ENCODE data around the gene ADORA2A. TPM values are rescaled to one million over a fixed set of nuclear protein-coding genes. Genes with fewer than 3 reads are reported as not detected.
A peak's percentile ranks its signal among the peaks of the same experiment; 100 is the strongest.

Gene ADORA2A
- total and polyA plus RNA-seq, 2 of the 13 experiments (the other 11 are each of a cell fraction or from before 2014, with no cell fraction given): 3.3 to 5.0 TPM

DNA sequence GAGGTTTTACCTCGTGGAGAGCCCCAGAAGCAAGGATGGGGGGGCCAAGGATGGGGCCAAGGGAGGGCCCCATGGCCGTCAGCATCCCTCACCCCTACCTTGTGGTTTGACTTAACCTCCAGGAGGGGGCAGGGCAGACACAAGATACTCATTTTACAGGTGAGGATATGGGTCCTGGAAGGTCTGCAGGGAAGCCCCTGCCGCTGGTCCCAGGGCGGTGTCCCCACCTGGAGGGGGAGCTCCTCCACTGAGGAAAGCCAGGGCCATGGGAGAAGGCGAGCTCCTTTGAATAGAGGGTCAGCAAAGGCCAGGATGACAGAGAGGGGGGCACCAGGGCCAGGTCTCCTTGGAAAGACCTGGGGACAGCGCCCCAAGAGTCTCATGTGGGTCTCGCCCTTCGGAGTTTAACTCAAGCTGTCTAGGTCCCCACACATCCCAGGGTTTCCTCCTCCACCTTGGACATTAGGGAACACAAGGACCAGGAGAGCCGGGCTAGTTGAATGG is 5.9 kb upstream of the ADORA2A start:
- BruUV-seq (replicated peaks): no TSS peak
- intact Hi-C loops (cut with micrococcal nuclease; ENCODE audit: unreplicated experiment) (loop anchor here (1.0 to 5.0 kb wide), 2 partner anchors 81 to 104 kb away; no protein-coding TSS in a partner anchor), in situ Hi-C loops (cut with HindIII; ENCODE audit: extremely low pct_ligation_motif_present, low pct_unique_long_range_greater_than_20kb) (loop anchor here (5.0 kb wide), 1 partner anchor 101 kb away; no protein-coding TSS in a partner anchor)
- Histone ChIP-seq H4K20me1 (ENCODE audit: insufficient read depth, low read length) (no peaks in the 10 kb centered on the region), H3K4me3 (replicated peaks in 1 of 3; ENCODE audit: insufficient read depth in 1 of 3, low read depth in 2 of 3, low read length in 3 of 3) (peak overlapping the region in 1 of 3 experiments; percentile 61; a peak in 1 of 6 replicates), H3K79me2 (ENCODE audit: insufficient read depth, low read length) (no peaks in the 10 kb centered on the region), H3K36me3 (replicated peaks in 1 of 2; ENCODE audit: control insufficient read depth in 1 of 2, insufficient read depth in 2 of 2, low read length in 2 of 2) (peaks cover 0 to 1% of the 10 kb centered on the region in 2 experiments; a peak in 2 of 5 replicates), H2AFZ (ENCODE audit: low read length) (no peak overlapping the region), H3K27me3 (ENCODE audit: control insufficient read depth in 1 of 2, insufficient read depth in 2 of 2, low read length in 2 of 2) (peaks cover 0 to 4% of the 10 kb centered on the region in 2 experiments; a peak in 2 of 5 replicates), H3K9me3 (ENCODE audit: low read length) (no peaks in the 10 kb centered on the region), H3K9ac (ENCODE audit: insufficient read depth, low read depth, low read length) (no peak overlapping the region), H3K4me2 (ENCODE audit: low read depth, low read length) (peak overlapping the region; percentile 71), H3K4me1 (ENCODE audit: insufficient read depth, low read length) (peaks cover 42% of the 10 kb centered on the region), H3K27ac (ENCODE audit: extremely low read length, insufficient read depth, low read length) (no peak overlapping the region)
- WGBS (ENCODE audit: low lambda C conversion rate): 36% methylated on average over 9 of the region's 9 CpGs
- ChIA-PET CTCF (ENCODE audit: low intra/inter-chr PET ratio, low total read pairs) (interaction anchor here (1.6 to 5.7 kb wide), 2 partner anchors 100 to 104 kb away, joined by 7 to 59 read pairs; no protein-coding TSS in a partner anchor), POLR2A (interaction anchor here (0.7 to 4.2 kb wide), 5 partner anchors 76 to 101 kb away, joined by 3 to 24 read pairs (median 3); no protein-coding TSS in a partner anchor)
- DNase-seq (ENCODE audit: low spot score) (peak; percentile 73), FAIRE-seq (peak; percentile 28), ATAC-seq (peak; percentile 42)
- TF ChIP-seq IRF1 (CRISPR knock-in tag; IDR thresholded peaks at IDR 0.05; ENCODE audit: low read depth): no peak
- no peak for TF ChIP-seq ZNF598 (CRISPR knock-in tag; IDR thresholded peaks at IDR 0.05; ENCODE audit: borderline replicate concordance)
- TF ChIP-seq KLF13 (CRISPR knock-in tag; IDR thresholded peaks at IDR 0.05): no peak
- TF ChIP-seq ZNF558 (CRISPR knock-in tag; IDR thresholded peaks at IDR 0.05; ENCODE audit: borderline replicate concordance): no peak
- peak; percentile 72 for TF ChIP-seq RAD21 (CRISPR knock-in tag; IDR thresholded peaks at IDR 0.05)
- peak; percentile 90 for TF ChIP-seq STAG1 (CRISPR knock-in tag; IDR thresholded peaks at IDR 0.05)
- TF ChIP-seq NR2F6 (IDR thresholded peaks at IDR 0.05): no peak
- TF ChIP-seq NR2F6 (CRISPR knock-in tag; IDR thresholded peaks at IDR 0.05): 0 out of 2 replicates have a peak, but pooled peaks have one; percentile 4
- TF ChIP-seq, protein P1, sequence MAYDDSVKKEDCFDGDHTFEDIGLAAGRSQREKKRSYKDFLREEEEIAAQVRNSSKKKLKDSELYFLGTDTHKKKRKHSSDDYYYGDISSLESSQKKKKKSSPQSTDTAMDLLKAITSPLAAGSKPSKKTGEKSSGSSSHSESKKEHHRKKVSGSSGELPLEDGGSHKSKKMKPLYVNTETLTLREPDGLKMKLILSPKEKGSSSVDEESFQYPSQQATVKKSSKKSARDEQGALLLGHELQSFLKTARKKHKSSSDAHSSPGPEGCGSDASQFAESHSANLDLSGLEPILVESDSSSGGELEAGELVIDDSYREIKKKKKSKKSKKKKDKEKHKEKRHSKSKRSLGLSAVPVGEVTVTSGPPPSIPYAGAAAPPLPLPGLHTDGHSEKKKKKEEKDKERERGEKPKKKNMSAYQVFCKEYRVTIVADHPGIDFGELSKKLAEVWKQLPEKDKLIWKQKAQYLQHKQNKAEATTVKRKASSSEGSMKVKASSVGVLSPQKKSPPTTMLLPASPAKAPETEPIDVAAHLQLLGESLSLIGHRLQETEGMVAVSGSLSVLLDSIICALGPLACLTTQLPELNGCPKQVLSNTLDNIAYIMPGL (CRISPR knock-in tag; IDR thresholded peaks at IDR 0.05; ENCODE audit: borderline replicate concordance in 1 of 2, low read depth in 1 of 2): peak in 1 of 2 experiments; percentile 64; a peak in 2 of 4 replicates
- no peak for TF ChIP-seq SNAPC2 (CRISPR knock-in tag; IDR thresholded peaks at IDR 0.05)
- no peak for TF ChIP-seq MXD3 (CRISPR knock-in tag; IDR thresholded peaks at IDR 0.05)
- no peak for TF ChIP-seq ZNF761 (CRISPR knock-in tag; conservative IDR thresholded peaks at IDR 0.05)
- TF ChIP-seq AKNA (CRISPR knock-in tag; IDR thresholded peaks at IDR 0.05; ENCODE audit: borderline replicate concordance): no peak
- TF ChIP-seq GPN1 (CRISPR knock-in tag; IDR thresholded peaks at IDR 0.05; ENCODE audit: borderline replicate concordance): no peak
- no peak for TF ChIP-seq ZNF20 (CRISPR knock-in tag; IDR thresholded peaks at IDR 0.05)
- TF ChIP-seq ZNF773 (CRISPR knock-in tag; IDR thresholded peaks at IDR 0.05; ENCODE audit: borderline replicate concordance): no peak

Measured in HepG2 (cell line).